Activated CD4-positive, alpha-beta T cell treated with anti-CD3 and anti-CD28 coated beads for 4 hours (primary cell): ENCODE measurements around the gene GDF2.

Source experiments
- DNase-seq, 2 donors: peaks; one replicate each; pipeline ENCODE4 v3.0.0-alpha.2; 2020

Gene GDF2

DNA sequence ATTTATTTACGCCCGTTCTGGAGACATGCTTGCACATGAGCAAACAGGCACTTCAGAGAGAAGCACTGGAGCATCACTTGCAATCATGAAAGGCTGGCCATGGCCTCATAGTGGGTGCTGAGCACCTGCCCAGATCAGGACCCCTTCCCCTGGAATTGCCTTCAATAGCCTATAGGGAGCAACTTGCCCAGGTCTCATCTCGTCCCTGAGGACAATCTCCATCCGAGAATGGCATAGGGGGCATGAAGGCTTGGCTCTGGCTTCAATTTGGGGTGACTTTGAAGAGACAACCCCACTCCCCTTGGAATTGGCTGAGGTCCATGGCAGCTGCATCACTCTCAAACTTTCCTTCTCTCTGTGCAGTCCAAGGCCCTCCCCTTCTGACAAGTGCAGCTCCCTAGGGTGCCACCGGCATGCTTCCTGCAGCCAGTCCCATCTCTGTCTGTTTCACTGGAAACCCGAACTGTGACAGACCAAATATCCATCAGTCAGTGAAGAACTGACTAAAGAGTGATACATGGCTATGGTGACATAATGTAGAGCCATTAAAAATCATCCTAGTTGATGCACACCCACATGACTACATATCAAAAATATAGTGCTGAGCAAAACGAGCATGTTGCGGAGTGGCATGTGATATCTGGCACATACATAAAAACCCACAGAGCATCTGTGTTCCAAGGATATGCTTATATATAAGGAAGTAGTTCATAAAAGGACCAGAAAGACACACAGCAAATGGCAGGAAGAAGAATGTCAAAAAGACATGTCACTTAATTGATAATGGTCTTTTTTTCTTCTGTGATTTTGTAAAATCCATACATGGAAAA lies 12.4 kb downstream of the GDF2 start:
- no peak for DNase-seq

GRCh38 chr10:47335906-47336305 lies 13.7 kb downstream of the GDF2 start:
- DNase-seq, result no peak

- no peak for DNase-seq
Measured at GRCh38 chr10:47336387-47337134, 14.3 kb downstream of the GDF2 start.

DNA sequence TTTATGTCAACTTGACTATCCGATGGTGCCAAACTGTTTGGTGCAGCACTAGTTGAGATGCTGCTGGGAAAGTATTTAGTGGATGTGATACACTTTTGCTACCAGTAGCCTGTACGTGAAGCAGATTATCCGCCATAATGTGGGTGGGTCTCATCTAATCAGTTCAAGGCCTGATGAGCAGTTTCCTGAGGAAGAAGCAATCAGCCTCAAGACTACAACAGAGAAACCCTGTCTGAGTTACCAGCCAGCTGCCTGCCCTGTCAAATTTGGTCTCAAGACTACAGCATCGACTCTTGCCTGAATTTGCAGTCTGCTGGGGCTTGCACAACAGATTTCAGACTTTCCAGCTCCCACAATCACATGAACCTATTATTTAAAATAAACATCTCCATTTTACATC lies 15.1 kb downstream of the GDF2 start:
- no peak for DNase-seq

DNA sequence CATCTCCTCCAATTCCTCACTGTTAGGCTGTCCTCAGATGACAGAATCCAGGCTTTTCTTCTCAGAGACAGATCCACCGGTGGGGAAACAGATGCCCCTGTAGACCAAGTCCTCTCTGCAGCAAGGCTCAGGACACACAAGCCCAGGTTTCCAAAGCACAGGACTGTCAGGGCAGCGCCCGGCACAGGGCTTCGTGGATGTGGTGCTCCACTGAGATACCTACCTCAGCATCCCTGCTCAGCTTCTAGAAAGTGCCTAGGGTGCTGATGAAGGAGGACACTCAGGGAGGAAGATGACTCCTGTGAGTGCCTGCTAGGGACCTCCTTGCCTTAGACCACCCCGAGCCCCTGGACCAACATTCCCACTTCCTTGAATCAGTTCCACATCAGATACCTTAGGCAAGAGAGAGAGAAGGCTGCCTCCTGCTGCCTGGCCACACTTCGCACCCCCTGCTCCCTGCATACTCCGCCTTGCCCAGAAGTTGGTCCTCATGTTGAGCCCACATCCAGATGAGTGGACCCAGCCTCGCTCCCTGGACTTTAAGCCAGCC lies 17.0 kb downstream of the GDF2 start:
- DNase-seq, result no peak

- DNase-seq, result no peak
Measured at GRCh38 chr10:47339759-47340607, 17.7 kb downstream of the GDF2 start.

DNA sequence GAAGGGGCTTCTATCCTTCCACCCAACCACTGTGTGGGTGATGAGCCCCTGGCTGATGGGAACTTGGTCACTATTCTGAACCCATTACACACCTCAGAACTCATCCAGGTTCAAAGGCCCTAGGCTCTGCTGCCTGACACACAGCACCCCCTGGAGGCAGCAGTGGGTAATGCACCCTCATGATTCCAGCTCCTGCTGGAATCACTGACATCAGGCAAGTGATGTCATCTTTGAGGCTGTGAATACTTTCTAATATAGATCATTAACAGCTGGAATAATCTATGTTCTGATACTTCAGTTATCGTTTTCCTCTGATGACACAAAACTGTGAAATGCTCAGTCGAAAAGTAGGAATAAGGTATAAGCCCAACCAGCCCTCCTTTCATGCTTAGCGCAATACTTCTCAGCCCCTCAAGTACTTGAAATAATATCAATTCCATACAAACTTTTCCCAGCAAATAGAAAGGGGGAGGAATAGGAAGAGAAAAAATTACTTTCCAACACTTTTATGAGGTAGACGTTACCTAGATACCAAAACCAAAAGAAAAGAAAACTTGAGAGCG lies 18.4 kb downstream of the GDF2 start:
- DNase-seq, result peak; percentile 53 to 74

- no peak for DNase-seq
Measured at GRCh38 chr10:47344996-47345870, 23.0 kb downstream of the GDF2 start.

- DNase-seq, result no peak
Measured at GRCh38 chr10:47346581-47347302, 24.5 kb downstream of the GDF2 start.

GRCh38 chr10:47347303-47347675 lies 25.0 kb downstream of the GDF2 start:
- DNase-seq, result no peak

- DNase-seq, result no peak
Measured at GRCh38 chr10:47348138-47348651, 25.9 kb downstream of the GDF2 start, which contains the start of gene RBP3. Gene RBP3 (plus strand): TSS chr10:47348363. CDS start chr10:47348485, 122 bp downstream.

GRCh38 chr10:47348661-47349470 lies 26.6 kb downstream of the GDF2 start:
- no peak for DNase-seq

- DNase-seq, result no peak
Measured at GRCh38 chr10:47349516-47349915, 27.3 kb downstream of the GDF2 start.

GRCh38 chr10:47349941-47350371 lies 27.7 kb downstream of the GDF2 start:
- DNase-seq, result no peak

DNA sequence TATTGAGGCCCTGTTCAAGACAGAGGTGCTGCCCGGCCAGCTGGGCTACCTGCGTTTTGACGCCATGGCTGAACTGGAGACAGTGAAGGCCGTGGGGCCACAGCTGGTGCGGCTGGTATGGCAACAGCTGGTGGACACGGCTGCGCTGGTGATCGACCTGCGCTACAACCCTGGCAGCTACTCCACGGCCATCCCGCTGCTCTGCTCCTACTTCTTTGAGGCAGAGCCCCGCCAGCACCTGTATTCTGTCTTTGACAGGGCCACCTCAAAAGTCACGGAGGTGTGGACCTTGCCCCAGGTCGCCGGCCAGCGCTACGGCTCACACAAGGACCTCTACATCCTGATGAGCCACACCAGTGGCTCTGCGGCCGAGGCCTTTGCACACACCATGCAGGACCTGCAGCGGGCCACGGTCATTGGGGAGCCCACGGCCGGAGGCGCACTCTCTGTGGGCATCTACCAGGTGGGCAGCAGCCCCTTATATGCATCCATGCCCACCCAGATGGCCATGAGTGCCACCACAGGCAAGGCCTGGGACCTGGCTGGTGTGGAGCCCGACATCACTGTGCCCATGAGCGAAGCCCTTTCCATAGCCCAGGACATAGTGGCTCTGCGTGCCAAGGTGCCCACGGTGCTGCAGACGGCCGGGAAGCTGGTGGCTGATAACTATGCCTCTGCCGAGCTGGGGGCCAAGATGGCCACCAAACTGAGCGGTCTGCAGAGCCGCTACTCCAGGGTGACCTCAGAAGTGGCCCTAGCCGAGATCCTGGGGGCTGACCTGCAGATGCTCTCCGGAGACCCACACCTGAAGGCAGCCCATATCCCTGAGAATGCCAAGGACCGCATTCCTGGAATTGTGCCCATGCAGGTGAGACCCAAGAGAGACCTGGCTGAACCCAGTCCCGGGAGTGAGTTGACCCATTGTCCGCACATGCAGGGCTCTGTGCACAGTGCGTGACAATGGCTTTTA lies 28.7 kb downstream of the GDF2 start:
- DNase-seq, result no peak

DNA sequence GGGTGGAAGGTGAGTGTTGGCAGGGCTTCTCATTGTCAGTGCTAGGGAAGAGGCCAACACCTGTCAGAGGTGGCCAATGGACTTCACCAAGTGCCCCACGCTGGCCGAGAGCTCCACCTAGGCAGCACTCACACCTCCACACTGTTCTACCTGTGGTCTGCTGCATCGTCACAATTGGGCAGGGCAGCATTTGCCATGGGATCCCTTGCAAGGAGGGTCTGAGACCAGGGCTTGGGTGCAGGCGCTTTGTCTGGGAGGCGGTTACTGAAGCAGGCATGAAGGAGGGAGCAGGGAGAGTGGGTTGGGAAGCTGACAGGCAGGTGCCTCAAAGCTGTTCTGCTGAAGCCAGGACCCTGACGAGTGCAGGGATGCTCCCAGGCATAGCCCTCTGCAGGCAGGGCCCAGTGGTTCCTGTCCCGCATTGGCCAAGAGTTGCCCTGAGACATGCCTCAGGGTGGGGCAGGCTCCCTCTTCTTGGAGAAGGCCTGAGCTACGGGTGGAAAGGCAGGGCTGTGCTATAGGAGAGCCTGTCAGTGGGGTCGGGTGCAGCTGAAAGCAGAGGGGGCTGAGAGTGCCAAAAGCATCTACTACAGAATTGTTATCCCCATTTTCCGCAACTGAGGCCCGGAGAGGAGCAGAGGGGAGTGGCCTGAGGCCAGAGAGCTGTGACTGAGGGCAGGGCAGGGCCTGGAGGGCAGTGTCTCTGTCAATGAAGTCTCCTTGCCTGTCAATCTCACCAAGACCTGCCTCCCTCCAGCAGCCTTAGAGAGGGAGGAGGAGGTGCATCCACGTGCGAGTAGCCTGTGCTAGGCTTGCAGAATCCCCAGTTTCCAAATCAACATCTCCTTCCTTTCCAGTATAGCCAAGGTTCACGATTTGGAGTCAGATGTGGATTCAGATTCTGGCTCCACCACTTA lies 29.9 kb downstream of the GDF2 start:
- DNase-seq, result no peak

- DNase-seq, result no peak
Measured at GRCh38 chr10:47353351-47353750, 31.1 kb downstream of the GDF2 start.
